OCI-M2 (cell line): Measurements from ENCODE around the gene SURF4.

ENCODE experiments used
- DNase-seq: peaks from one replicate; lab custom pipeline; 2025; ENCODE audit not compliant: unreplicated experiment; lab: John Stamatoyannopoulos, UW

SURF4 gene

GRCh38 chr9:133353548-133353947, 22.3 kb downstream of the SURF4 start:
- no peak for DNase-seq

- no peak for DNase-seq
Observed at GRCh38 chr9:133352635-133353340, 23.1 kb downstream of the SURF4 start.

DNA sequence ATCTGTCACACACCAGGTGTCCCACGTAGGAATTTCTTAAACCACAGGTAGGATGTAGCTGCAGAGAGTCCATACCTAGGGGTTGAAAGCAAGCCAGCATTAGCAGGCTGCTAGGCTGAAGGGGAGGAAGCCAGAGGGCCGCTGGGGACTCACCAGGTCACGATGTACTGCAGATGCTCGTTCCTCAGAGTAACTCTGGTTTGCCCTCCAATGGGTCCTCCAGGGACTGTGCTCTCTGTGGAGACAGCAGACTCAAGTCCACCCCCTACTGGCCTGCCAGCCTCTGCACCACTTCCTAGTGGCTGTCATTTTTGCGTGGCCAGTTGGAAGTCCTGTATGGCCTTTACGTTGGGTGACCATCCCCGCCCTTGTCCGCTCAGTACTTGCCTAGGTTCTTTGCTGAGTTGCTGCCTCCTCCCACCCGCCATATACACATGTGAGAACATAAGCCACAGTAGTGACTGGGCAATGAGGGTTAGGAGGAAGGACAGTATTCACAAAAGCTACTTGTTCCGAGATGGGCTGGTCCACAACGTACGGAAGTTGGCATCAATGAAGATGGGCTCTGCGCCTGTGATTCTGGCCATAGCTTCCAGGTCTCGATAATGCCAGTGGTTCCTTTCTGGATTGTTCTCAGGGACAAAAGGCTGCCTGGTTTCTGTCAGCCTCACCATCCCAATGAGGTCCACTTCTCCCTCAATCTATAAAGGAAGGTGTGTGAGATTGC, 23.8 kb downstream of the SURF4 start:
- DNase-seq, result peak; percentile 48

GRCh38 chr9:133351526-133351907, 24.3 kb downstream of the SURF4 start:
- DNase-seq, result no peak

DNA sequence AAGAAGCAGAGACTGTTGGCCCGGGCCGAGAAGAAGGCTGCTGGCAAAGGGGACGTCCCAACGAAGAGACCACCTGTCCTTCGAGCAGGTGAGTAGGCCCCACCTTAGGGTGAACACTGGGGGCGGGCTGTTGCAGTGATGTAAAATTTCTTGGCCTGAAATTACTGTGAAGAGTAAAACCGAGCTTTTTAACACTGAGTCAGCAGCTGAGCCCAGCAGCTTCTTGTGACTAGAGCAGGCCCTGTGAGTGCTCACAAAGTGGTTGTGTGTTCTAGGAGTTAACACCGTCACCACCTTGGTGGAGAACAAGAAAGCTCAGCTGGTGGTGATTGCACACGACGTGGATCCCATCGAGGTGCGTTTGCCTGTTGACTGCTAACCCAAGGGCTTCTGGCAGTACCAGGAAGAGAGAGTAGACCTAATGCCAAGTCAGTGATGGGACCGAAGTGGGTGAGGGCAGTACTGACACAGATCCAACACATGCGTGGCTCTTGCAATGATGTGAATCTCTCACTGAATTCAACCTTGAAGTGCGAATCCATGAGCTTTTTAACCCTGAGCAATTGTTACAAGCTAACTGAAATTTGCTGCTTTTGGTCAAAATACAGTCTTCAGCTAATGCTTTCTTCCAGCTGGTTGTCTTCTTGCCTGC, 25.8 kb downstream of the SURF4 start:
- DNase-seq, result no peak

DNA sequence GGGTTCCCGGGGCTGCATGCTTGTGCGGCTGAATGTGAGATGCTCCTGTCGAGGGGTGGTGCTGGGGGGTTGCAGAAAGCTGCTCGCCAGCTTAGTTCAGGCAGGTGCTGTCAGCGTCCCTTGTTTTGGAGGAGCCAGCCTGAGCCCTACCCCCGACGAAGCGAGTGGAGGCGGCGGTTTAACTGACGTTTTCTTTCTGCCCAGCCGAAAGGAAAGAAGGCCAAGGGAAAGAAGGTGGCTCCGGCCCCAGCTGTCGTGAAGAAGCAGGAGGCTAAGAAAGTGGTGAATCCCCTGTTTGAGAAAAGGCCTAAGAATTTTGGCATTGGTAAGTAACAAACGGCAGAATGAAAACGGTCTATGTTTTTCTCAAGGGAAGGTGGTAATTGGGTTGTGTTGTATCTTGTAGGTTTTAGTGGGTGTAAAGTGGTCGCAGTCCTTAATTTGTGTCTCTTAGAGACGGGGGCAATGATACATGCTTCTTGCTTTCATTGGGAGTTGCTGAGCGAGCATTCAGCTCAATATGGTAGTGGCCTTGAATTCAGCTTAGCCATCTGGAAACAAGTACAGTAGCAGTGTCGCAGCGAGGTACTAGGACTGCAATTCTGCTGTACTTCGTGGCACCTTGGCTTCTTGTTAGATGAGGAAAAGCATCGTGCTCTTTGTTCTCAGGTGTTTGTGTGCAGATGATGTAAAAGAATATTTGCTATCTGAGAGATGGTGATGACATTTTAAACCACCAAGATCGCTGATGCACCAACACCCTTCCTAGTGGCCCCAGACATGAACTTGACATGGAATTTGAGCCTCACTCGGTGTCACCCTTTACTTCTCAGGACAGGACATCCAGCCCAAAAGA, 26.9 kb downstream of the SURF4 start:
- DNase-seq, result no peak

DNA sequence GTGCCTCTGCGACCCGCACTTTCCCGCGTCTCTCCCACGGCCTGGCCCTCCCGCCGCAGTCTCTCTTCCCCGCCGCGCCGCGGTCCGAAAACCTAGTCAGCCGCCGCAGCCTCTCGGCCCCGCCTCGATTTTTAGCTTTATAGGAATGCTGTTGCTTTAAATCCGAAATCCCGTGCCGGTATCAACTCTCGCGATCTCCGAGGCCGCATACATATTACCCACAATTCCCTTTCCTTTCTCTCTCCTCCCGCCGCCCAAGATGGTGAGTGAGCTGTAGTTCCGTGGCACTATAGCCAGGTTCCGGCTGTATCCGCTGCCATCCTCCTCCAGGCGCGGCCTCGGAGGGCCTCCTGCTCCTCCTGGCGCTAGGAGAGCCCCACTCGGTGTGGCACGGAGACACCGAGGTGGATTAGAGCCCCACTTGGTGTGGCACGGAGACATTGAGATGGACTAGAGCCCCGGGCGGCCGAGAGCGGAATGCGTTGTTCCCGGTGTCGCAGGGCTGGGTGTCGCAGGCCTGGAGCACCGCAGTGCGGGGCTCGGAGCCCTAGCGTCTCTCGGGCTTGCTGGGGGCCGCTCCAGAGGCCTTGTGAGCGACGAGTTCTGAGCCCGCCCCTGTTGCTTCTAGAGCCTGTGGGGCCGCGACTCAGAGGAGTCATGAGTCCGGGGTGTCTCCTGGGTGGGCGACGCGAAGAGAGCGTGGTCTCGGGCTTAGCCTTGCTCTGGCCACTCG, 27.7 kb downstream of the SURF4 start, which contains the start of the genes MED22 and RPL7A:
MED22 (minus strand) TSS at position 147 of the 733 bp plus-strand sequence. CDS start 1,469 bp downstream, outside the sequence.
RPL7A (plus strand) TSS at position 234 of the 733 bp plus-strand sequence; CDS start at position 260, 26 bp downstream.
- DNase-seq, result peak; percentile 77

DNA sequence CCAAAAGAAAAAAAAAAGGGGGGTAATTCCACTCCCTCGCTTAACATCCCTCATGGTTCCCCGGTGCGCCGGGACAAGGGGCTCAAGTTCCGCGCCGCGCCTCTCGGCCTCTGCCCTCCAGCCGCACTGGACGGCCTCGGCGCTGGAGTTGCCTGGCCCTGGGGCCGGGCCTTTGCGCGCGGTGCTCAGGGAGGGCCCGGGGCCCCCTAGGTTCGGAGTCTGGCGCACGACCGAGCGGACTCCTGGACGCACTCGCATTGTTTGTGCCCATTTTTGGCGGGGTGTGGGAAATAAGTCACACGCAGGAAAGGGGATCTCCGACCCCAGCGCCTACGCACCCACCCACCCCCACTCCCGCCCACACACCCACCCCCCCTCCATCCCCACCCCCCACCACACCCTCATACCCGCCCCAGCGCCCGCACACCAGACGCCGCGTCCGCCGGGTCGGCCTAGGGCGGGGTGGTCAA, 28.3 kb downstream of the SURF4 start:
- DNase-seq, result no peak

DNA sequence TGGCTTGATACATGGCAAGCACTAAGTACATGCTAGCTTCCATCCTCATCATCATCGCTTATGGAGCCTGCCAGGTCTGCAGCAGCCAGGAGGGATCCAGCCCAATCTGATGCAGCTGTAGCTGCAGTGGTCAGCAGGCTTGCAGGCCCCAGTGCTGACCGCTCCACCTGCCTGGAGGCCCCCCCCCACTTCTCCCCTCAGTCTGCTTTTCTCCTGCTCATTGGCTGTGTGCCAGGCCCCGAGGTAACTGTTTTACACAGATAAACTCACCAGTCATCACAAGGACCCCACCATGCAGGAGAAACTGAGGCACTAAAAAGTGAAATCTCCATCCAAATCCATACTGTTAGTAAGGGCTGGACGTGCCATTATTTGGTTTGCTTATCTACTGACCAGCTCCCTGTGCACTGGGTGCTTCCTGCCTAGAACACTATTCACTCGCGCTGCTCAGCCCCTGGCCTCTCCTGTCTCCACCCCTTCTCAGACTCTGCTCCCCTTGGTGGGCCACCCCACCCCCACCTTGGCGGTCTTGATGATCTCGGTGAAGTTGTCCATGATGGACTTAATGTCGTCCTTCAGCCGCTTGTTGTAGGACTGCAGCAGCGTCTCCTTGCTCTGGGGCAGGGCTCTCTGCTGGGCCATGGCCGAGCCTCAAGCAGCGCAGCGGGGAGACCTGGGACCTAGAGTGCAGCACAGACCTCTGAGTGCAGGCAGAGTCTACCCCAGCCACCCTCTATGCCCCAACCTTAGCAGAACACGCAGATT, 29.7 kb downstream of the SURF4 start:
- DNase-seq, result no peak

DNA sequence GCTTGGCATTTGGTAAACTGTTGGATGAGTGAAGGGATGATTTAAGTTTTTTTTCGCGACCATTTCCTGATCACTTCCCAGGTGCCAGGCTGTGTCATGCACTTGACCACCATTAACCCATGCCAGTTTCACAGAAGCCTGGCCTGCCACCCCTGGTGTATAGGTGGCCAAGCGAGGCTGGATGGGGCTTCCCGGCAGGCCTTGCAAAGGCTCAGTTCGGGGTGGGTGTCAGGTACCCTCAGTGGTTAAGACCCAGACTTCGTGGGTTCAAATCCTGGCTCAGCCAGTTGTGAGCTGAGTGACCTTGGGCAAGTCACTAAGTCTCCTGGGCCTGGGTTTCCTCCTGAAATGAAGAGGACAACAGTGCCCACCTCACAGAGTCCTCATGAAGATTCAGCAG, 30.3 kb downstream of the SURF4 start:
- DNase-seq, result no peak

DNA sequence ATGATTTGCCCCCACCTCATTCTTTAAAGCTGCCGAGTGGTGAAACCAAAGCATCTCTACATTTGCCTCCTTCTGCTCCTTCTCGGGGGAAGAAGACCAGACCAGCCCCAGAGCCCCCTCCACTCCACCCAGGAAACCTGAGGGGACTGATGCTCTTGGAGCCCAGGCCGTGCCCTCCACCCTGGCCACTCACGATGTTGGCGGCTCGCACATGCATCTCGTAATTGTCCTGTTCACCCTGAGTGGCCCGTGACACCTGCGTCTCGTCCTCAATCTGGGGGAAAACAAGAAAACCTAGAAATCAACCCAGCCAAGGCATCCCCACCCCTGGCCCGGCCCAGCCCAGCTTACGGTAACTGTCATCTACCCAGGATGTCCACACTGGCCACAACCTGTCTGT, 30.9 kb downstream of the SURF4 start:
- no peak for DNase-seq

DNA sequence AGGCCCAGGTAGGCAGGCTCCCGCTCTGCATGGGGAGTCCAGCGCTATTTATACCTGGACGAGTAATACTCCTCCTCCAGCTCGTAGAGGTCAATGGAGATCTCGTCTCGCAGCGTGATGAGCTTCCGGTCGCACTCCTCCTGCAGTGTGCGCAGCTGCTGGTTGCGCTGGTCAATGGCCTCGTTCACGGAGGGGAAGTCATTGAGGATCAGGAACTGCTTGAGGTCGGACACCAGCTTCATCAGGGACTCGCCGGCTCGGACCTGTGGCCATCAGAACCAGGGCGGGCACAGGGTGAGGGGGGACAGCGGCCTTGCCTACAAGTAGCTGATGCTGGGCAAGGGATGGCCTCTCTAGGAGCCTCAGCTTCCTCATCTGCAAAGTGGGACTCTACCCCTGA, 31.8 kb downstream of the SURF4 start:
- DNase-seq, result no peak

- no peak for DNase-seq
Observed at GRCh38 chr9:133342570-133342969, 33.3 kb downstream of the SURF4 start.

- no peak for DNase-seq
Observed at GRCh38 chr9:133342069-133342406, 33.8 kb downstream of the SURF4 start.

DNA sequence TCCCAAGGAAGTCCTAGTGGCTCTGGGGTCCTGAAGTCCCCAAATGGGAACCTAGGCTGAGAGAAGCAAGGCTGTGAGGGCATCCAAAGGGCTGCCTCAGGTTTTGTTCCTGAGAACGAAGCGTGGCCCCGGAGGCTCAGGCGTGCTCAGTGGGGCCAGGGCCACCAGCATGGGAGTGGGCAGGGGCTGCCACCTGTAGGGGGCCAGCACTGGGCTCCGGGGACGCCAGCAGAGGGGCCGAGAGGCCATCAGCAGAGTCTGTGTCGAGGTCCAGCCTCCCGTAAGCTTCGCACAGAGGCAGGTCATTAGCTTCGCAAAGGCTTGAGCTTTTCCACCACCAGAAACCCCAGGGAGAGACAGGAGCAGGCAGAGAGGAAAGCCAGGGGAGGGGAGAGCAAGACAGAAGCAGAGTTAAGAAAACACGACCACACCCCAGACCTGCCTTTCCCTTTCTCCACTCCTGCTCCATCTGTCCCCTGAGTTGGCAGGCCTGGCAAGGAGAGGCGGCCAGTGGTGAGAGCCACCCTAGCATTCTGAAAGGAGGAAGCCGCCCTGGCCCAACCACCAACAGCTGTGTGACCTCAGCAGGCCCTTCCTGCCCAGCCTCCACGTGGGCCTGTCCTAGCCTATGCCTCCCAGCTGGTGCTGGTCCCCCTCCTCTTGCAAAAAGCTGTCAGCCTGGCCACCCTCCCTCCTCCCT, 34.3 kb downstream of the SURF4 start:
- DNase-seq, result no peak

DNA sequence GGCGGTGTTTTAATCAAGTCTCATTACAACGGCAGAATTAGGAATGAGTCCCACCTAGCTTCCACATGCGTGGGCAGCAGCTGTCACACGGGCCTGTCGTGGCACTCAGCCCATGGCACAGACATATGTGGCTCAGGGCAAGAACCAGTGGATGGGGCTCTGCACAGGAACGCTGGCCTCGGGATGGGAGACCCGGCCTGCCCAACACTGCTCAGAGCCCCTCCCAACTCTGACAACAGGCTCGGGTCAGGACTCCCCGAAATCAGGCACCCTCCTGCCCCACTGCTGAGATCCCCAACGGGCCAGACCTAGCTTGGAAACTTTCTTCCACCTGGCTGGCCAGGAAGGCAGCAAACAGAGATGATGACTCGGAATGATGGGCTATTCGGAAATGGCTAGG, 34.9 kb downstream of the SURF4 start:
- no peak for DNase-seq

DNA sequence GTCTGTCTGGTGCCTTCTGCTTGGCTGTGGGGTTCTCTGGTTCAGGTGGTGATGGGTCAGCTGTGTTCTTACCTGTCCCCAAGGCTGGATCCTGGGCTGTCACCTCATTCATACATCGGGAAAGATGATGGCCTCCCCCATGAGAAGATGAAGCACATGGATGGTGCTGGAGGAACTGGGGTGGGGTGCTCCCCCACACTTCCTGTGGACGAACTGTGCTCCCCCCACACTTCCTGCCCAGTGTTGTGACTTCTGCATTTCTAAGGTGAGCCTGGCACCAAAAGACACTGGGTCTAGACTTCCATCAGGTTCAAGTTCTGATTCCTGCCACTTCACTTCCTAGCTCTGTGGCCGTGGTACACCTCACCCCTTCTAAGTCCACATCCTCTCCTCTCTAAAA, 35.6 kb downstream of the SURF4 start:
- DNase-seq, result no peak

DNA sequence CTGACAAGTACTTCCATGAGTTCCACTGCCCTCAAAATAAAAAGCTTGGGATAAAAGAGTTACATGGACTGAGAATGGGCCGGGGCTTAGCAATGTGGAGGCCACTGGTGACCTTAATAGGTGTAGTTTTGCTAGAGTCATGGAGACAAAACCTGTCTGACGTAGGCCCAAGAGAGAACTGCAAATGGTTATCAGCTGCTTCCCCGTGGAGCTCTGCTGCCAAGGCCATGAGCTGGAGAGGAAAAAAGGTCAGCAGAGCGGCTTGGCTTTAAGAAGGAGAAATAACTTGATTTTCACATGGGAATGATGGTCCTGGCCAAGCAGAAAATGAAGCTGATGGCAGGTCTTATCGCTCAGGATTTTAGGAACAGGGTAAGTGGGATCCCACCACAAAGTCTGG, 36.2 kb downstream of the SURF4 start:
- no peak for DNase-seq
